HepG2 (cell line): ENCODE data around the gene FURIN. TPM values are rescaled to one million over a fixed set of nuclear protein-coding genes. Genes with fewer than 3 reads are reported as not detected.

Experiments
- ATAC-seq: fragments of 200-7000 bp; cut with Tn5 transposase; 3 replicates; pipeline ENCODE4 v1.9.1; 2020; ENCODE audit warnings: mild to moderate bottlenecking, moderate library complexity
- BruUV-seq: library from RNA; stranded (reverse); fragments of 400-500 nt; replicated peaks from 2 replicates; lab custom pipeline; 2021; lab: Mats Ljungman, UMichigan
- CTCF ChIA-PET: fragments of 300-600 bp; formaldehyde crosslinking; extraction: SDS; loops from one replicate; lab custom pipeline; 2021; ENCODE audit warnings: low total read pairs, inconsistent platforms, low intra/inter-chr PET ratio; lab: Yijun Ruan, JAX
- POLR2A ChIA-PET: fragments of 350-600 bp; sonication (Branson Sonifier 250); formaldehyde crosslinking; loops from one replicate; lab custom pipeline; 2020; ENCODE audit warnings: antibody characterized with exemption, inconsistent platforms; lab: Yijun Ruan, JAX
- DNase-seq: peaks from one replicate; pipeline ENCODE4 v3.0.0-alpha.2; 2015; ENCODE audit warnings: low spot score
- FAIRE-seq: peaks from 3 replicates; lab custom pipeline; 2011; peaks lifted over from hg19 to GRCh38; lab: Jason Lieb, UNC
- H2AFZ ChIP-seq: one replicate; pipeline ENCODE4 v1.6.1; 2011; ENCODE audit warnings: low read length, inconsistent platforms
- H3K27ac ChIP-seq: fragments of 300-600 bp; 3 replicates; pipeline ENCODE4 v1.8.0; 2011; ENCODE audit warnings: mixed run types, mild to moderate bottlenecking, mixed read lengths, low read length, inconsistent platforms; ENCODE audit not compliant: insufficient read depth; ENCODE audit errors: extremely low read length
- H3K27me3 ChIP-seq, 2 experiments: fragments of 200-600 bp in 1 of 2; 2 replicates in 1 of 2; 3 replicates in 1 of 2; pipeline versions ENCODE4 v1.6.0 to v1.8.0; 2011; ENCODE audit warnings: low read length in 2 of 2, mild to moderate bottlenecking in 2 of 2, moderate library complexity in 2 of 2, inconsistent platforms in 1 of 2; ENCODE audit not compliant: insufficient read depth in 2 of 2, control insufficient read depth in 1 of 2
- H3K36me3 ChIP-seq, 2 experiments: fragments of 200-600 bp in 1 of 2; replicated peaks in 1 of 2; 2 replicates in 1 of 2; 3 replicates in 1 of 2; pipeline versions ENCODE4 v1.5.1 to v1.8.0; 2011; ENCODE audit warnings: low read length in 2 of 2, inconsistent platforms in 1 of 2; ENCODE audit not compliant: insufficient read depth in 2 of 2, control insufficient read depth in 1 of 2
- H3K4me1 ChIP-seq: 2 replicates; pipeline ENCODE4 v1.5.1; 2012; ENCODE audit warnings: low read length, inconsistent platforms; ENCODE audit not compliant: insufficient read depth
- H3K4me2 ChIP-seq: 2 replicates; pipeline ENCODE4 v1.6.0; 2011; ENCODE audit warnings: low read depth, low read length, inconsistent platforms
- H3K4me3 ChIP-seq, 3 experiments: fragments of 200-600 bp in 1 of 3; sonication (generic), shearing (Covaris generic) in 1 of 3; replicated peaks in 1 of 3; 2 replicates each; pipeline ENCODE4 v1.5.1; 2011 to 2016; ENCODE audit warnings: low read length in 3 of 3, inconsistent platforms in 2 of 3, low read depth in 2 of 3, mild to moderate bottlenecking in 2 of 3, control low read depth in 1 of 3, mixed read lengths in 1 of 3; ENCODE audit not compliant: insufficient read depth in 1 of 3
- H3K79me2 ChIP-seq: one replicate; pipeline ENCODE4 v1.6.1; 2011; ENCODE audit warnings: low read length, inconsistent platforms; ENCODE audit not compliant: insufficient read depth
- H3K9ac ChIP-seq: 2 replicates; pipeline ENCODE4 v1.6.0; 2011; ENCODE audit warnings: mild to moderate bottlenecking, low read depth, low read length, inconsistent platforms; ENCODE audit not compliant: insufficient read depth
- H3K9me3 ChIP-seq: 2 replicates; pipeline ENCODE4 v1.5.1; 2012; ENCODE audit warnings: mild to moderate bottlenecking, low read length
- H4K20me1 ChIP-seq: 2 replicates; pipeline ENCODE4 v1.6.0; 2011; ENCODE audit warnings: inconsistent platforms, mild to moderate bottlenecking, low read length, moderate library complexity; ENCODE audit not compliant: insufficient read depth
- AHDC1 ChIP-seq: sonication (generic); formaldehyde crosslinking; IDR thresholded peaks from 2 replicates; pipeline ENCODE4 v1.5.1; 2020; ENCODE audit warnings: mild to moderate bottlenecking, missing genetic modification reagents, borderline replicate concordance
- DNMT1 ChIP-seq: sonication (generic); formaldehyde crosslinking; IDR thresholded peaks from 2 replicates; pipeline ENCODE4 v1.5.1; 2020; ENCODE audit warnings: mild to moderate bottlenecking, missing genetic modification reagents
- FOXJ3 ChIP-seq: sonication (generic); formaldehyde crosslinking; IDR thresholded peaks from 2 replicates; pipeline ENCODE4 v1.4.0; 2020; ENCODE audit warnings: missing genetic modification reagents, mild to moderate bottlenecking, borderline replicate concordance
- ISX ChIP-seq: sonication (generic); formaldehyde crosslinking; conservative IDR thresholded peaks from 2 replicates; pipeline ENCODE4 v1.5.0; 2020; ENCODE audit warnings: missing genetic modification reagents
- PCBP1 ChIP-seq: fragments of 200-400 bp; formaldehyde crosslinking; IDR thresholded peaks from 2 replicates; pipeline ENCODE4 v1.6.1; 2017; ENCODE audit warnings: mild to moderate bottlenecking, low read depth, low read length, borderline replicate concordance
- SIX4 ChIP-seq: sonication (generic); formaldehyde crosslinking; IDR thresholded peaks from 2 replicates; pipeline ENCODE4 v1.4.0; 2020; ENCODE audit warnings: missing genetic modification reagents
- SP4 ChIP-seq: sonication (generic); formaldehyde crosslinking; IDR thresholded peaks from 2 replicates; pipeline ENCODE4 v1.8.1; 2023; ENCODE audit warnings: mild to moderate bottlenecking, missing genetic modification reagents
- ZNF414 ChIP-seq: sonication (generic); formaldehyde crosslinking; IDR thresholded peaks from 2 replicates; pipeline ENCODE4 v1.5.0; 2020; ENCODE audit warnings: missing genetic modification reagents
- WGBS: methylation state at CpG from one replicate; pipeline ENCODE4 v1.1.6; 2017; ENCODE audit warnings: low lambda C conversion rate; 5-methylcytosine and 5-hydroxymethylcytosine counted together
- in situ Hi-C: cut with HindIII; loops from 2 replicates; pipeline ENCODE4 v1.10.0; 2017; ENCODE audit warnings: low pct_unique_long_range_greater_than_20kb; ENCODE audit not compliant: extremely low pct_ligation_motif_present
- intact Hi-C: fragments of 100-400 bp; cut with micrococcal nuclease; formaldehyde crosslinking; loops from one replicate; pipeline ENCODE4 v1.10.0; 2022; ENCODE audit not compliant: unreplicated experiment
- polyA plus RNA-seq, 8 experiments: library from polyadenylated mRNA; depleted of rRNA in 3 of 8; stranded (reverse) in 7 of 8; unstranded in 1 of 8; fragments of >200 nt; fragmentation: Illumina TruSeq in 4 of 8; extraction: Trizol in 4 of 8; gene quantifications; 2 replicates each; pipeline versions ENCODE4 v1.2.1 to v1.2.3, GENCODE V29; 2011 to 2016; ENCODE audit warnings: low read depth in 4 of 8, missing spikeins in 1 of 8, mixed read lengths in 1 of 8; ENCODE audit not compliant: insufficient read depth in 1 of 8
- total RNA-seq, 5 experiments: library from RNA; depleted of rRNA; stranded (reverse); fragments of >200 nt; fragmentation: Illumina TruSeq; extraction: Trizol; gene quantifications; 2 replicates each; pipeline ENCODE4 v1.2.3, GENCODE V29; 2016; ENCODE audit warnings: low read depth in 1 of 5
- TF ChIP-seq, protein P1 (sequence below): sonication (generic); formaldehyde crosslinking; IDR thresholded peaks from 2 replicates; pipeline ENCODE4 v1.4.0; 2020; ENCODE audit warnings: mild to moderate bottlenecking, missing genetic modification reagents

The FURIN gene
- total and polyA plus RNA-seq, 2 of the 13 experiments (the other 11 are each of a cell fraction or from before 2014, with no cell fraction given), result 15.2 to 17.4 TPM

GRCh38 chr15:90865702-90866101 is 2.7 kb upstream of the FURIN start:
- ATAC-seq (no peak), FAIRE-seq (no peak), DNase-seq (no peak)
- Histone ChIP-seq H3K4me1 (peaks cover 81% of the 10 kb centered on the region), H4K20me1 (0 out of 2 replicates have a peak, but pooled peaks cover under 1% of the 10 kb centered on the region), H3K9me3 (no peaks in the 10 kb centered on the region), H2AFZ (no peak overlapping the region), H3K4me2 (no peak overlapping the region), H3K4me3 (no peak overlapping the region), H3K36me3 (no peaks in the 10 kb centered on the region), H3K9ac (no peak overlapping the region), H3K27me3 (peaks cover 0 to 60% of the 10 kb centered on the region in 2 experiments; a peak in 4 of 5 replicates), H3K79me2 (no peaks in the 10 kb centered on the region), H3K27ac (no peak overlapping the region)
- CTCF ChIA-PET, result no interaction called here
- BruUV-seq, result no TSS peak
- 78% methylated on average over 4 of the region's 4 CpGs for WGBS
- POLR2A ChIA-PET, result interaction anchor here (3.3 kb wide), 1 partner anchor 8 kb away, joined by 17 read pairs; no protein-coding TSS in a partner anchor
- intact Hi-C loops (no loop called here), in situ Hi-C loops (no loop called here)
- TF ChIP-seq SIX4 (no peak), DNMT1 (CRISPR knock-in tag) (no peak), AHDC1 (CRISPR knock-in tag) (no peak), ISX (no peak), PCBP1 (no peak), FOXJ3 (CRISPR knock-in tag) (no peak), SP4 (CRISPR knock-in tag) (no peak), ZNF414 (CRISPR knock-in tag) (no peak)
- TF ChIP-seq, protein P1, sequence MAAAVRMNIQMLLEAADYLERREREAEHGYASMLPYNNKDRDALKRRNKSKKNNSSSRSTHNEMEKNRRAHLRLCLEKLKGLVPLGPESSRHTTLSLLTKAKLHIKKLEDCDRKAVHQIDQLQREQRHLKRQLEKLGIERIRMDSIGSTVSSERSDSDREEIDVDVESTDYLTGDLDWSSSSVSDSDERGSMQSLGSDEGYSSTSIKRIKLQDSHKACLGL, result no peak
